HG02852 (cell line): ENCODE results near the gene CCNY.
A peak's percentile ranks its signal among the peaks of the same experiment; 100 is the strongest.

Source experiments
- ATAC-seq: cut with Tn5 transposase; IDR thresholded peaks from one replicate; pipeline ENCODE4 v1.9.1; 2021; ENCODE audit warnings: mild to moderate bottlenecking, moderate library complexity; ENCODE audit not compliant: unreplicated experiment

The CCNY gene

GRCh38 chr10:35423505-35424306 lies 87.4 kb downstream of the CCNY start:
- no peak for ATAC-seq

- no peak for ATAC-seq
Measured at GRCh38 chr10:35424680-35425285, 88.5 kb downstream of the CCNY start.

GRCh38 chr10:35425595-35425994 lies 89.3 kb downstream of the CCNY start:
- no peak for ATAC-seq

GRCh38 chr10:35426657-35427056 lies 90.3 kb downstream of the CCNY start:
- ATAC-seq = no peak

GRCh38 chr10:35427543-35427942 lies 91.2 kb downstream of the CCNY start:
- ATAC-seq = no peak

GRCh38 chr10:35428521-35428920 lies 92.2 kb downstream of the CCNY start:
- no peak for ATAC-seq

- ATAC-seq = no peak
Measured at GRCh38 chr10:35432781-35433338, 96.6 kb downstream of the CCNY start.

DNA sequence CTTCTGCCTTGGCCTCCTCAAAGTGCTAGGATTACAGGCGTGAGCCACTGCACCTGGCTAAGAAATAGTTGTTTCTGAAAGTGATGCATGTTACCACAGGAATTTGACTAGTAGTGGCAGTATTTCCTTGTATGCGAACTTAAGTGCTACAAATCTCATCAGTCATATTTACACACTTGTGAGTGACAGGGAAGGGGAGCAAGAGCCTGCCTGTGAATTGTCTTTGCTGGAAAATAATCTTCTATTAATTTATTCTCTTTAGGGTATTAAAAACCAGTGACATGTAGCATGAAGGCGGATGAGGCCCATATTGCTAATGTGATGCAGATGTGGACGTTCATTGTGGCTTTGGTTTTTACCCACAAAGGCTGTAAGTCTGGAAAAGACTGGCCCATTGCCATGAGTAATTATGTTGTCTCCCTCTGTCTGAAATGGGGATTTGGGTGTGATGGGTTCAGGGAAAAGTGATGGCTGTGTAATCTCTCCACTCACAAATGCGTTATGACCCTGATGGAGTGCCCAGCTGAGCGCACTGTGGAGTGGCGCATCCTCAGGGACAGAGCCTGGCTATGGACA lies 97.6 kb downstream of the CCNY start:
- ATAC-seq = no peak

- peak; percentile 65 for ATAC-seq
Measured at GRCh38 chr10:35434533-35434932, 98.2 kb downstream of the CCNY start.

GRCh38 chr10:35435824-35436223 lies 99.5 kb downstream of the CCNY start:
- no peak for ATAC-seq

DNA sequence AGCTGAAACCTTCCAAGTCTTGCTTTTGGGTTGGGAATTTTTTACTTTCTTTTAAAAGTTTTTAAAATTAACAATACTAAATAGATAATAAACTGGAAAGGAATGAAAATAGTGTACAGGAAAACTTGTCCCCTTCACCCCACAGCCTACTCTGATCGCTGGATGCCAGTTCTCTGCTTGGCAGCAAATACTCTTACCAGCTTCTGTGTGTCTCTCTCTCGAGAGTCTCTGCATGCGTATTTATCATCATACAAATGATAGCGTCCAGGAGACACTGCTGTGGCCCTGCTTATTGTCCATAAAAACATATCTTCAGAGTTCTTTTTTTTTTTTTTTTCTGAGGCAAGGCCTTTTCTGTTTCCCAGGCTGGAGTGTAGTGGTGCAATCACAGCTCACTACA lies 101.5 kb downstream of the CCNY start:
- ATAC-seq = no peak

GRCh38 chr10:35438718-35439571 lies 102.6 kb downstream of the CCNY start:
- ATAC-seq = no peak

- no peak for ATAC-seq
Measured at GRCh38 chr10:35440016-35440415, 103.7 kb downstream of the CCNY start.

GRCh38 chr10:35442028-35442427 lies 105.7 kb downstream of the CCNY start:
- no peak for ATAC-seq

- ATAC-seq = no peak
Measured at GRCh38 chr10:35442592-35442991, 106.3 kb downstream of the CCNY start.

GRCh38 chr10:35443858-35444257 lies 107.5 kb downstream of the CCNY start:
- no peak for ATAC-seq

DNA sequence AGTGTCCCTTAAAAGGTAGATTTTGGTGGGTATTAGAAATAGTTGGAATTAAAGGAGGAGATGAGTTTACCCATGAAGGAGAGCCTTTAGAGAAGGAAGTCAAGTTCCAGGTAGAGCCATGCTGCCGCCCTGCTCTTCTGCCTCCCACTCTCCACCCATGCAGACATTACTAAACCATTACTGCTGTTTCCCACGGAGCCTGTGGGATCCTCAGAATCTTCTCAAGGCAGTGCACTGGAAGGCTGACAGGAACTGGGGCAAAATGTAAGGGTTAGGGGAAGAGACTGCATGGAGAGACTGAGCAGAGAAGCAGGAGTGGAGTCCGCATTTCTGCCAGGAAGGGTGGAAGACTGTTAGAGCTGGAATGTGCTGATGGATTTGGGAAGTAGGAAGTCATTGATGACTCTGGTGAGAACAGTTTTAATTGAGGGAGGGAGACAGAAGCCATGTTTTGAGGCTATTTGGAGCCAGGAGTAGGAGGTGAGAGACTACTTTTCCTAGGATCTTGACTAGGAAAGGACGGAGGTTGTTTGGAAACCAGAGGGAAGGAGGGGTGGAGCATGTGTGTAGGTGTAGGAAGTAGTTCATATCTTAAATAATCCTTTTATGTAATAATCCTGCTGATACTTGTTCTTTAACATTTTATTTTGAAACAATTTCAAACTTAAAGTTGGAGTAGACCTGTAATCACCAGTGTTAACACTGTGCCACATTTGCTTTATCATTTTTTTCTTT lies 109.0 kb downstream of the CCNY start:
- ATAC-seq = no peak

- no peak for ATAC-seq
Measured at GRCh38 chr10:35446439-35446838, 110.1 kb downstream of the CCNY start.

GRCh38 chr10:35447693-35448407 lies 111.5 kb downstream of the CCNY start:
- ATAC-seq = no peak
